Neural cell (in vitro differentiated cells): Measurements from ENCODE around the gene COL25A1.

Experiments
- MXI1 ChIP-seq: fragments of 450-650 bp; conservative IDR thresholded peaks from 2 replicates; pipeline ENCODE4 v1.6.1; 2014; ENCODE audit warnings: antibody characterized with exemption, mild to moderate bottlenecking; ENCODE audit not compliant: poor library complexity, severe bottlenecking
- POLR2AphosphoS5 ChIP-seq: IDR thresholded peaks from 2 replicates; pipeline ENCODE4 v1.6.1; 2012

GRCh38 chr4:109123951-109124350 is 178.5 kb downstream of the COL25A1 start:
- TF ChIP-seq POLR2AphosphoS5 (no peak), MXI1 (no peak)
